ENCODE measurements around the gene WRAP73. TPM values are rescaled to one million over a fixed set of nuclear protein-coding genes. Genes with fewer than 3 reads are reported as not detected.

The WRAP73 gene
- total RNA-seq, 1 experiment from 2014 or later, result 51.4 TPM

DNA sequence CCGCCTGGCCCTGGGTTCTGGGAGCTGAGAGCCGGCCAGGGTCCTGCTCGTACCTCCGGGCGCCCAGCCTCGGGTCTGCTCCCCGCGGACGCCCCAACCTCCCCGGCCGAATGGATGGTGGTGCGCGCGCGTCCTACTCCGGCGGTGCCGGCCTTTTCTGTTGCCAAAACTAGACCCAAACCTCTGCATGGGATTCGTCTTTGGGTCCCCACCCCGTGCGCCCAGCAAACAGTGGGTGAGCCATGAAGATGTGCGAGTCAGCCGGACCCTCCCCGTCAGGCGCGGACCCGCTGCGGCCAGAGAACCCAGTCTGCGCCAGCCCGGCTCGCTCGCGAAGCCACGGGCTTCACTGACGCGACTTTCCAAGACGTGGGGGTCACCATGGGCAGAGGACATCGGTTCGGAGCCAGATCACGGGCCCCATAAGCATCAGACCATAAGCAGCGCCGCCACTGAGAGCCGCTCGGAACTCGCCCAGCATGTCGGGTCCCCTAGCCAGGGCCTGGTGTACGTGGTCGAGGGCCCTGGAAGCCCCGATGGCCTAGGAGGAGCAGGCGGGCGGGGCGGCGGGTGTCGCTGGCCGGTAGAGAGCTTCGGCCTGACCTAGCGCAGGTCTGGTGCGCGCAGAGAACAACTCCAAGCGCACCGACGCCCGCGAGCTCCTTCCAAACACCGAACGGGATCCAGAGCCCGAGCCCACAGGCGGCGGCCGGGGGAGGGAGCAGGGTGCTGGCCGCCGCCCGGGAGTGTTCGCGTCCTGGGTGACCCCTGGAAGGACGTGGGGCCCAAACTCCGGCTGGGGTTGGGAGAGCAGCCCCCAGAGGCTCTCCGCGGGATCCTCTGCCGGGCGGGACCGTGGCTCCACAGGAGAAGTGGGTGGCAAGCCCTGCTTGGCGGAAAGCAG lies 1.4 kb upstream of the WRAP73 start:
- Histone ChIP-seq H3K9me2 (ENCODE audit: insufficient read depth) (no peaks in the 10 kb centered on the region), H3K27ac (ENCODE audit: low read depth, low read length) (peak overlapping the region; percentile 64; the same call in 1 of the 2 replicates), H3K9me3 (ENCODE audit: control insufficient read depth in 1 of 2, insufficient read depth in 1 of 2, low read depth in 1 of 2, low read length in 2 of 2) (no peaks in the 10 kb centered on the region), H3K27me3 (ENCODE audit: insufficient read depth, low read length) (no peaks in the 10 kb centered on the region), H3K79me2 (ENCODE audit: insufficient read depth, low read length) (peaks cover 53% of the 10 kb centered on the region), H3K36me3 (ENCODE audit: control insufficient read depth in 1 of 2, insufficient read depth in 2 of 2, low read length in 2 of 2) (peaks cover 9 to 11% of the 10 kb centered on the region in 2 experiments; a peak in 3 of 4 replicates), H3K9ac (ENCODE audit: low read length) (peak overlapping the region; percentile 85), H4K20me1 (ENCODE audit: insufficient read depth) (no peaks in the 10 kb centered on the region), H3K4me3 (replicated peaks in 1 of 2; ENCODE audit: low read depth in 1 of 2, low read length in 2 of 2) (peak overlapping the region; percentile 70 to 80), H3K4me2 (ENCODE audit: low read length) (peak overlapping the region; percentile 91), H3K4me1 (ENCODE audit: control insufficient read depth in 1 of 2, insufficient read depth in 2 of 2, low read length in 2 of 2) (peaks cover 18 to 29% of the 10 kb centered on the region in 2 experiments), H2AFZ (ENCODE audit: low read depth, low read length, poor library complexity, severe bottlenecking) (no peak overlapping the region)
- ATAC-seq (no peak), DNase-seq (ENCODE audit: low read depth, low spot score) (no peak)
- CTCF ChIA-PET, result no interaction called here
- RAD21 ChIA-PET (ENCODE audit: low non-redundant PET in 1 of 2, low total read pairs in 2 of 2, uncharacterized antibody in 2 of 2, unreplicated experiment in 2 of 2), result no interaction called here
- TF ChIP-seq CEBPB (IDR thresholded peaks at IDR 0.05; ENCODE audit: low read depth) (no peak), ZFX (IDR thresholded peaks at IDR 0.05) (no peak), ELF1 (IDR thresholded peaks at IDR 0.05; ENCODE audit: borderline replicate concordance, low read depth) (no peak), POLR2A (IDR thresholded peaks at IDR 0.05; ENCODE audit: borderline replicate concordance, extremely low read depth, insufficient read depth, insufficient read length) (no peak)
- TF ChIP-seq, protein P1, sequence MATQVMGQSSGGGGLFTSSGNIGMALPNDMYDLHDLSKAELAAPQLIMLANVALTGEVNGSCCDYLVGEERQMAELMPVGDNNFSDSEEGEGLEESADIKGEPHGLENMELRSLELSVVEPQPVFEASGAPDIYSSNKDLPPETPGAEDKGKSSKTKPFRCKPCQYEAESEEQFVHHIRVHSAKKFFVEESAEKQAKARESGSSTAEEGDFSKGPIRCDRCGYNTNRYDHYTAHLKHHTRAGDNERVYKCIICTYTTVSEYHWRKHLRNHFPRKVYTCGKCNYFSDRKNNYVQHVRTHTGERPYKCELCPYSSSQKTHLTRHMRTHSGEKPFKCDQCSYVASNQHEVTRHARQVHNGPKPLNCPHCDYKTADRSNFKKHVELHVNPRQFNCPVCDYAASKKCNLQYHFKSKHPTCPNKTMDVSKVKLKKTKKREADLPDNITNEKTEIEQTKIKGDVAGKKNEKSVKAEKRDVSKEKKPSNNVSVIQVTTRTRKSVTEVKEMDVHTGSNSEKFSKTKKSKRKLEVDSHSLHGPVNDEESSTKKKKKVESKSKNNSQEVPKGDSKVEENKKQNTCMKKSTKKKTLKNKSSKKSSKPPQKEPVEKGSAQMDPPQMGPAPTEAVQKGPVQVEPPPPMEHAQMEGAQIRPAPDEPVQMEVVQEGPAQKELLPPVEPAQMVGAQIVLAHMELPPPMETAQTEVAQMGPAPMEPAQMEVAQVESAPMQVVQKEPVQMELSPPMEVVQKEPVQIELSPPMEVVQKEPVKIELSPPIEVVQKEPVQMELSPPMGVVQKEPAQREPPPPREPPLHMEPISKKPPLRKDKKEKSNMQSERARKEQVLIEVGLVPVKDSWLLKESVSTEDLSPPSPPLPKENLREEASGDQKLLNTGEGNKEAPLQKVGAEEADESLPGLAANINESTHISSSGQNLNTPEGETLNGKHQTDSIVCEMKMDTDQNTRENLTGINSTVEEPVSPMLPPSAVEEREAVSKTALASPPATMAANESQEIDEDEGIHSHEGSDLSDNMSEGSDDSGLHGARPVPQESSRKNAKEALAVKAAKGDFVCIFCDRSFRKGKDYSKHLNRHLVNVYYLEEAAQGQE (IDR thresholded peaks at IDR 0.05; ENCODE audit: low read depth), result no peak
- no TSS peak for BruUV-seq (replicated peaks)
- intact Hi-C loops (cut with micrococcal nuclease), result no loop called here
- POLR2A ChIA-PET, result interaction anchor here (0.9 kb wide), 1 partner anchor 15 kb away, joined by 3 read pairs; no protein-coding TSS in a partner anchor
